Measurements from ENCODE around the gene PHKG2.
"Not testable (repeated sequence)": the region's sequence is repeated elsewhere in the genome, so short reads cannot be mapped to it uniquely, and the experiment has no call there.

The PHKG2 gene

GRCh38 chr16:30700491-30700890, 47.7 kb upstream of the PHKG2 start:
- Histone ChIP-seq H4K20me1 (ENCODE audit: low read depth, low read length) (no peaks in the 10 kb centered on the region), H3K9me2 (replicated peaks; ENCODE audit: insufficient read depth, low read length) (no peaks in the 10 kb centered on the region), H3K9ac (ENCODE audit: low read length) (no peak overlapping the region), H3K27ac (ENCODE audit: low read depth, low read length) (no peak overlapping the region), H3F3A (ENCODE audit: insufficient read depth) (peaks cover 9% of the 10 kb centered on the region; the same call in 1 of the 2 replicates), H3K9me3 (ENCODE audit: insufficient read depth, low read length) (no peaks in the 10 kb centered on the region), H2AFZ (ENCODE audit: low read depth, low read length, severe bottlenecking) (no peak overlapping the region), H3K79me2 (ENCODE audit: insufficient read depth, low read length) (peaks cover 33% of the 10 kb centered on the region), H3K4me2 (ENCODE audit: low read depth, low read length, poor library complexity, severe bottlenecking) (no peak overlapping the region), H3K4me3 (ENCODE audit: insufficient read depth, low read length, poor library complexity, severe bottlenecking) (no peak overlapping the region), H3K36me3 (ENCODE audit: low read length) (peaks cover 30% of the 10 kb centered on the region), H3K27me3 (ENCODE audit: low read length) (no peaks in the 10 kb centered on the region)
- TF ChIP-seq CTCF (IDR thresholded peaks at IDR 0.05; ENCODE audit: insufficient read depth, low read length, poor library complexity, severe bottlenecking) (no peak), EZH2phosphoT487 (conservative IDR thresholded peaks at IDR 0.05; ENCODE audit: low read length) (no peak)

- Histone ChIP-seq H3K4me3 (ENCODE audit: insufficient read depth, low read length, poor library complexity, severe bottlenecking) (no peak overlapping the region), H2AFZ (ENCODE audit: low read depth, low read length, severe bottlenecking) (no peak overlapping the region), H3K9me3 (ENCODE audit: insufficient read depth, low read length) (no peaks in the 10 kb centered on the region), H3K36me3 (ENCODE audit: low read length) (peaks cover 32% of the 10 kb centered on the region), H3F3A (ENCODE audit: insufficient read depth) (peaks cover 9% of the 10 kb centered on the region; the same call in 1 of the 2 replicates), H4K20me1 (ENCODE audit: low read depth, low read length) (no peaks in the 10 kb centered on the region), H3K9ac (ENCODE audit: low read length) (no peak overlapping the region), H3K27ac (ENCODE audit: low read depth, low read length) (no peak overlapping the region), H3K27me3 (ENCODE audit: low read length) (no peaks in the 10 kb centered on the region), H3K79me2 (ENCODE audit: insufficient read depth, low read length) (peaks cover 33% of the 10 kb centered on the region), H3K9me2 (replicated peaks; ENCODE audit: insufficient read depth, low read length) (no peaks in the 10 kb centered on the region), H3K4me2 (ENCODE audit: low read depth, low read length, poor library complexity, severe bottlenecking) (no peak overlapping the region)
- TF ChIP-seq CTCF (IDR thresholded peaks at IDR 0.05; ENCODE audit: insufficient read depth, low read length, poor library complexity, severe bottlenecking) (no peak), EZH2phosphoT487 (conservative IDR thresholded peaks at IDR 0.05; ENCODE audit: low read length) (no peak)
Measured at GRCh38 chr16:30700971-30701370, 47.3 kb upstream of the PHKG2 start.

GRCh38 chr16:30703071-30703470, 45.2 kb upstream of the PHKG2 start:
- H3K36me3 ChIP-seq (ENCODE audit: low read length), result peaks cover 50% of the 10 kb centered on the region
- H3K27ac ChIP-seq (ENCODE audit: low read depth, low read length); H3K4me3 ChIP-seq (ENCODE audit: insufficient read depth, low read length, poor library complexity, severe bottlenecking): not testable (repeated sequence)

GRCh38 chr16:30703971-30704370, 44.3 kb upstream of the PHKG2 start:
- Histone ChIP-seq H3K9me2 (replicated peaks; ENCODE audit: insufficient read depth, low read length) (no peaks in the 10 kb centered on the region), H2AFZ (ENCODE audit: low read depth, low read length, severe bottlenecking) (no peak overlapping the region), H3K4me3 (ENCODE audit: insufficient read depth, low read length, poor library complexity, severe bottlenecking) (no peak overlapping the region), H3F3A (ENCODE audit: insufficient read depth) (peaks cover 9% of the 10 kb centered on the region; the same call in 1 of the 2 replicates), H3K27ac (ENCODE audit: low read depth, low read length) (no peak overlapping the region), H4K20me1 (ENCODE audit: low read depth, low read length) (peaks cover 6% of the 10 kb centered on the region; the same call in 1 of the 2 replicates), H3K4me2 (ENCODE audit: low read depth, low read length, poor library complexity, severe bottlenecking) (no peak overlapping the region), H3K36me3 (ENCODE audit: low read length) (peaks cover 51% of the 10 kb centered on the region), H3K79me2 (ENCODE audit: insufficient read depth, low read length) (peaks cover 28% of the 10 kb centered on the region), H3K9ac (ENCODE audit: low read length) (no peak overlapping the region), H3K9me3 (ENCODE audit: insufficient read depth, low read length) (no peaks in the 10 kb centered on the region), H3K27me3 (ENCODE audit: low read length) (no peaks in the 10 kb centered on the region)
- TF ChIP-seq CTCF (IDR thresholded peaks at IDR 0.05; ENCODE audit: insufficient read depth, low read length, poor library complexity, severe bottlenecking) (no peak), EZH2phosphoT487 (conservative IDR thresholded peaks at IDR 0.05; ENCODE audit: low read length) (no peak)

More at GRCh38 chr16:30703071-30703470, 45.2 kb upstream of the PHKG2 start:
- not testable (repeated sequence) for H2AFZ ChIP-seq (ENCODE audit: low read depth, low read length, severe bottlenecking); H3K9me3 ChIP-seq (ENCODE audit: insufficient read depth, low read length); H4K20me1 ChIP-seq (ENCODE audit: low read depth, low read length); H3K27me3 ChIP-seq (ENCODE audit: low read length); H3F3A ChIP-seq (ENCODE audit: insufficient read depth); H3K4me2 ChIP-seq (ENCODE audit: low read depth, low read length, poor library complexity, severe bottlenecking); H3K9ac ChIP-seq (ENCODE audit: low read length); H3K9me2 ChIP-seq (replicated peaks; ENCODE audit: insufficient read depth, low read length)
- peaks cover 33% of the 10 kb centered on the region for H3K79me2 ChIP-seq (ENCODE audit: insufficient read depth, low read length)

All from SU-DHL-6 (cell line).